Activated T-helper 1 cell treated with Interleukin-2 at 50 U/mL for 16 hours (primary cell): Measurements from ENCODE around the gene XRN2.

Experiments
- DNase-seq: peaks from one replicate; pipeline ENCODE4 v3.0.0-alpha.2; 2020; ENCODE audit warnings: low read depth

The XRN2 gene

DNA sequence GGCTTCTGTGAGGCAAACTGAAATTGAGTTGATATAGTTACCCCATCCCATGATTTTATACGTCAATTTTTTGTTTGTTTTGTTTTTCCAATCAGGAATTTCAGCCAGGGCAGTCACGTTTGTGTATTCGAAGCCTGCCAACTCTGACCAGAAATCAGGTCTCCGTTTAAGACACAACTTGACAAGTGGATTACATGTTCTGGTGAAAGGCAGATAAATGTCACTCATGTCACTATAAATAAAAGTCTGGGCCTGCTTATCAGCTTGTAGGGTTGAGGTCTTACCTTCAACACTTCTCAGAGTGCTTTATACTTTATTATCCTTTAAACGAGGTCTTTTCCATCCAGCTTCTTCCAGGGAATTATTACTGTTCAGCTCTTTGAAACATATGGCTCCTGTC is 8.4 kb upstream of the XRN2 start:
- DNase-seq = no peak

- DNase-seq = no peak
These were observed 1.0 kb upstream of the XRN2 start for GRCh38 chr20:21301940-21302663.

DNA sequence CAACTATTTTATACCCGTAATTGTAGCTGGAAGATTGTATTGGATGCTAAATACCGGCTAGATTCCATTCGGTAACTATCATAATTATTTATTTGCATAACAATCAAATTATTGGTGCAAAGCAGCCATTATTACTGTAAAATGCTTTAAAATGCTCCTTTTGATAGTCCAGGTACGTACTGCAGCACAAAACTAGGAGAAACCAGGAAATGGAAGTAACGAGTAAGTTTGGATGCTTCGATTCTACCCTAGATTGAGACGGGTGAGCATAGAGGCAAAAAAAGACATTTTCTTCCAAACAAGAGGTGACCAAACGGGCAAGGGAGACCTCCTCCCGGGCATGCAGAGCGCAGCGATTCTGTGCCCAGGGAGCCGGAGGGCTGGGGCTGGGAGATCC is 469 bp upstream of the XRN2 start:
- DNase-seq = no peak

DNA sequence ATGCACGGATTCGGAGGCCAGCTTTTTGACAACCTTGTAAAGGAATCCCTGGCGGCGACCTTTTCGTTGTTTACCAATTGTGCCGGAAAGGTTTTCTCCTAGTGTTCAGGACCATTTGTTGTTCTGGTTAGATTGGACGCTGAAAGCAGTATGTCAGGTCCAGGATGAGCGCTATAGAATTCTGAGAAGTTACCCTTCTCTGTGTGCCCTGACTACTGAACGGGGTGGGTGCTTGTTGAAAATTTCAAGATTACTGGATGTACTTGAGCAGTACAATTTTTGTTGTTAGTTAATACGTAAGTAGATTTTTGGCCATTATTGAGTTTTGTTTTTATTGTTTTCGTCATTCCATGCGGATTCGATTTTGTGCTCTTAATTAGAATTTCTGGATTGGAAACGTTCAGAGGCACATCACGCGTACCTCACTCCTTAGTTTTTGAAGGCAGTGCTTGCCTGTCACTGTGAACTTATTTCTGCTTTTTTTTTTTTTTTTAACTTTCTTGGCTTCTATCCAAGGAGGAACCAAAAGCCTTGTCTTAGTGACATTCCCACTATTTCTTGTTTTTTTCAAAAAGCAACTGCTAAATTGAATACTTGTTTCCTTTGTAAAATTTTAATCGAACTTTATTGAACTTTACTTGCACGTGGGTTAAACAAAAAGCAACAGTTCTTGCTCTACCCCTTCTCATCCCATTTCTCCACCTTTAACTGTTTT is 898 bp downstream of the XRN2 start:
- DNase-seq = no peak

DNA sequence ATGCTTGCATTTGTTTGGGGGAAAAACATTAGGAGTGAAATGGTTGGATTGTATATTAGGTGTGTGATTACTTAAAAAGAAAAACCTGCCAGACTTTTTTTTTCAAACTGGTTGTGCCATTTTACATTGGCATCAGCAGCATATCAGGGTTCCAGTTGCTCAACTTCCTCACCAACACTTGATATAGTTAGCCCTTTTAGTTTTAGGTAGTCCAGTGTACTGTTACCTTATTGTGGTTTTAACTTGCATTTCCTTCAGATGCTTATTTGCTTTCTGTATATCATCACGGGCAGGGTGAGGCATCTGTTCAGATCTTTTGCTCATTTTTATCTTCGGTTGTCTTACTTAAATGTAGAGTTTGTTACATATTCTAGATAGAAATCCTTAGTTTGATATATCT is 5.2 kb downstream of the XRN2 start:
- no peak for DNase-seq

- no peak for DNase-seq
These were observed 6.7 kb downstream of the XRN2 start for GRCh38 chr20:21309678-21310467.

DNA sequence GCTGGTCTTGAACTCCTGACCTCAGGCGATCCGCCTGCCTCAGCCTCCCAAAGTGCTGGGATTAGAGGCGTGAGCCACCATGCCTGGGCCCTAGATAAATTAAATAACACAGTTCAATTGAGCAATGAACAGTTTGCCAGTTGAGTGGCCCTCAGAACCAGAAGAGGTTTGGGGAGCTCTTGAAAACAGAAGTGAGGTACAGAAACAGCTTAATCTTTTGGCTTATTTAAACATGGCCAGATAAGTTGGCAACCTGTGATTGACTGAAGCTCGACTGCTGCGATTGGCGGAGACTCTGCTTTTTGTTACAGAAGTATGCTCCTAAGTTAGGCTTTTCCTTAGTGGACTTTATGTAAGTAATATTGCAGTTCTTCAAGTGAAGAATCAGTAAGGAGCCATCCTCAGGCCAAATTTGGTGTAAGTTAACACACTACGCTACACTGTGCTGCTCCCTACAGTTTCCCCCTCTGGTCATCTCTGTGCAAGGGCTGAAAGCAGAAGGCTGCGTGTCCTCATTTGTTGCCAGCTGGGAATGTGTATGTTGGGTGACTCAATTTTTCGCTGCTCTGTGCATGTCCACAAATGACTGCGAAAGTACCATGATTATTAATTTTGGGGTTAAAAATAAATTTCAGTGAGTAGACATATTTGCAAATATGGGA is 9.8 kb downstream of the XRN2 start:
- no peak for DNase-seq

DNA sequence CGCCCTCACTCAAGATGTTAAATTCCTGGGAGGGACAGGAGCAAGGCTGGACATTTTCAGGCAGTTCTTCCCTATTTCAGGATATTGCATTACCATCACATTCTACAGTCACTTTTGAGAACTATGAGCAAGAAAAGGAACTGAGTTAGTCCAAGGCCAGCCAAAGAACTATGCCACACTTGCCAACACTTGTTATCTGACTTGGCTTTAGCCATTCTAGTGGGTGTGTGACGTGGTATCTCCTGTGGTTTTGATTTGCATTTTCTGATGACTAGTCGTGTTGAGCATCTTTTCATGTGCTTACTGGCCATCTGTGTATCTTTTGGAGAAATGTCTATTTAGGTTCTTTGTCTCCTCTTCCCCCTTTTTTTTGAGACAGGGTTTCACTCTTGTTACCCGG is 12.0 kb downstream of the XRN2 start:
- no peak for DNase-seq

DNA sequence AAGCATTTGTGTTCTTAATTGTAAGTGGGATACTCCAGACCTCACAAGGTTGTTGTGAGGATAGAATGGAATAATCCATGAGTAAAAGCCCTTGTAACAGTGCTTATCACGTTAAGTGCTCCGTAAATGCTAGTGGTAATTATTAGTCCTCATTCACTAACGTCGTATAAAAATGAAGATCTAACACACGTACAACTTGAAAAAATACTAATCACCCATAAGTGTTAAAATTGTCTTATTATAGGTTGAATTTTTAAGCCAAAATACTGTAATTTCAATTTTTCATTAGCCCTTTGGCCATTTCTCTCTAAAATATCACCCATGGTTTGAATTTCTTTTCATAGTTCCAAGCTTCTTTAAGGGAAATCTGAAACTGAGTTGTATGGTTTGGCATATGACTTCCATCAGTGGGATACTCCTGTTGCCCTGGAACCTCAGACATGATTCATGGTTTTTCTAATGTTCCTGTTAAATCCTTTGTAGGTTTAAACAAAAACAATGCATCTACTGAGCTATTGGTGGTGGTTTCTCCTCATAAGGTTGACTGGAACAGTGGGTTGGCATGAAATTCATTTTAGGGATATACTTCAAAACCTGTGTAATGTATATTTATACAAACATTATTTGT is 19.1 kb downstream of the XRN2 start:
- no peak for DNase-seq

DNA sequence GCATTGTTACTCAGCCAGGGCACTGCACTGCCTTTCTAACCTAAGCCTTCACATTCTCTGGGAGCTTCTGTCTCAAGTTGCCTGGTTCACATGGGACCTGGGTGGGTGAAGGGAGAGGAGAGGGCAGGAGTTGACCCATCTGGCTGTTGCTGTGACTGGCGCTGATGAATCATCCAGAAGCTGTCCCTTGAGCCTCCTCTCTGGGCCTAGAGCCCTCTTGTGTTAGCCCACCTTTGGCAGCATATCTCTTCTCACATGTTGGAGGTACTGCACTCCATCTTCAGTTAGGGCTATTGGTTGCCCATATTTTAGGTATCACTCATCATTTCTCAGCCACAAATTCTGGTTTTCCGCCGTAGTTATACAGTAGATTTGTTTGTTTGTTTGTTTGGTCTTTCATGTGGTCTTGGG is 19.8 kb downstream of the XRN2 start:
- DNase-seq = no peak

DNA sequence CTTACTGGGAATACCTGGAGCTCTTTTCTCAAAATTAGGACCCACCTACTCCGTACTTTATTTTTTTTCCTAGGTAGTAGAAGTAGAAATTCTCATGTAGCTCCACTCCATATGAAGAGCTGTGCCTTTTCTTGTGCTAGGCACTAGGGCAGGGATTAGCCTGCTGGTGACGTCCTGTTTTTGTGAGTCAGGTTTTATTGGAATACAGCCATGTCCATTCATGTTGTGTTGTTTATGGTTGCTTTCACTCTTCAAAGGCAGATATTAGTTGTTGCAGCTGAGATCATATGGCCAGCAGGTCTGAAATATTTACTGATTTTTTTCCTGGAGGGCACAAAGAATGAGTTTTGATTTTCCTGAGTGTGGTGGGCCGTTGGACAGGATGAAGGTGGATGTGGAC is 20.5 kb downstream of the XRN2 start:
- DNase-seq = no peak

GRCh38 chr20:21324126-21324525 is 21.0 kb downstream of the XRN2 start:
- no peak for DNase-seq

- no peak for DNase-seq
These were observed 22.2 kb downstream of the XRN2 start for GRCh38 chr20:21325296-21325695.

GRCh38 chr20:21326700-21327099 is 23.6 kb downstream of the XRN2 start:
- no peak for DNase-seq

DNA sequence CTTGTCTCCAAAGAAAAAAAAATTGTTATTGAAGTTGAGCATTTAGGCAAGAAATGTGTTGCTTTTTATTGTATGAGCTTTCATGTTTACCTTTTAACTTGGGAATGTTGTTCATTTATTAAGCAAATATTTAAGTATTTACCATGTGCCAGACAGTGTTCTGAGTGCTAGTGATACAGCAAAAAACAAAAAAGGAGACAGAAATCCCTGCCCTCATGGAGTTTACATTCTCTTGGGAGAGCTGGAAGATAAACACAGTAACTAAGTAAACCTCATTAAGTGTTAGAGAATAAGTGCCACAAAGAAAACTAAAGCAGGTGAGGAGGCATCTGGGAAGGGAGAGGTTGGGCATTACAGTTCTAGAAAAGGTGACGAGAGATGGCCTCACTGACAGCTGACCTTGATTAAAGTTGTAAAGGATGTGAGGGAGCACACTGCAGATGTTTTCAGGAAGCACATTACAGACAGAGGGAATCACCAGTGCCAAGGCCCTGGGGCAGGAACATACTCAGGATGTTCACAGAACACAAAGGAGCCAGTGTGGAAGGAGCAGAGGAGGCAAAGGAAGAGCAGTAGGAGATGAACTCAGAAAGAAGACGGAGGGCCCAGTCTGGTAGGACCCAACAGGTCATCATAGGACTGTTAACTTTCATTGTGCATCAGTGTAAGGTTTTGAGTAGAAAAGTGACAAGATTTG is 33.5 kb downstream of the XRN2 start:
- no peak for DNase-seq

DNA sequence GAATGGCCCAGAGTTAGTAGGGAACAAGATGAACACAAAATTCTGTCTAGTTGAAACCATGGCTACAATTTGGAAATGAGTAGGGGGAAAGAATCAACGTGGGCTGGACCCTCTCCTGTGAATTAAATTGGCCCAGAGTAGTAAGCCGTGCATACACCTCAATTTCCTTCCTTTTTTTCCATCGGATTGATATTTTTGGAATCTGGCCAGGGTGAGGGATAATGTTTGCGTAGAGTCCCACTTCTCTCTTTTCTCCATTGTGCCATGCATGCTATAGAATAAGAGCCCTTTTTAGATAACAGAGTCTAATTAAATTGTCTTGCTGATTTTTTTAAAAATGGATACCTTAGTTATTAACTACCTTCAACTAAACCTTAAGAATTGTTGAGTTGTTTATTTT is 35.2 kb downstream of the XRN2 start:
- DNase-seq = no peak

DNA sequence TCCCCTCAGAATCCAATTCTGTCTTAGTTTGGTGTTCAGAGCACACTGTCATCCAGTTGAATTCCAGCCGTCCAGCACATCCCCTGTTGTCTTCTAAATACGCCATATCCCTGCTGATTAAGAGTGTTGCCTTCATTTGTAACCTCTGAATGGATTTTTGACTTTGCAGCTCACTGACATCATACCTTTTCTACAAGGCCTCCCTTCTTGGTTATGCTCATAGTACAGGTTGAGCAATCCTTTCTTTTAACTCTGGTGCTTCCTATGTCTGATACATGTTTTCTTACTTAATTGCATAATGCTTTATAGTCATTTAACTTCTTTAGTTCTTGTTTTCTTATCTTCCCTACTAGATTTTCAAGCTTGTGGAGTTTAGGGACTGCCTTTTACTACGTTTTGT is 36.4 kb downstream of the XRN2 start:
- no peak for DNase-seq

- no peak for DNase-seq
These were observed 38.0 kb downstream of the XRN2 start for GRCh38 chr20:21340991-21341697.

DNA sequence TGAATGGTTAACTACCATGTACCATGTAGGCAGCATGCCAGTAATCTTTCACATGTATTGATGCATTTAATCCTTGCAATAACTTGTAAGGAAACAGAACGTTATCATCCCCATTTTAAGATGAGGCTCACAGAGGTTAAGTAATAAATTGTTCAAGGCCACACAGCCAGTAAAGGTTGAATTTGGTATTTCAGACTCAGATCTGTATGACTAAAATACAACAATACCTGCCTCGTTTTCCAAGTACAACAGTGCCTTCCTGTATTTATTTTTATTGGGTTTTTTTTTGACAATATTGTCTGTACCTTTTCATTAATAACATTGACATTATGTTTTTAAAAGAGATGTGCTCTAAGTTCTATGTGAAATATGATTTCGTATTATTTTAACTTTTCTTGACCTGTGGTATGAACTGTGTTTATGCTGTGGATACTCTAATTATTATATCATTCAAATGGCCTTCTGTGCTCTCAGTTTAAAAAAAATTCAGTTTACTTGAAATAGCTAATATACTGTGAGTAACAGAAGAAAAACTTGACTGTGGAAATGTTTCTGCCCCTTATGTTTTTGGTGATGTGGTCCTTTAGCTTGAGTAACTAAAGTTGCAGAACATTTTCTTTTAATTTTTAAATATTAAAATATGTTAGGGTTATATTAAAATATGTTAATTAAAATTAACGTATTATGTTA is 39.7 kb downstream of the XRN2 start:
- DNase-seq = no peak

DNA sequence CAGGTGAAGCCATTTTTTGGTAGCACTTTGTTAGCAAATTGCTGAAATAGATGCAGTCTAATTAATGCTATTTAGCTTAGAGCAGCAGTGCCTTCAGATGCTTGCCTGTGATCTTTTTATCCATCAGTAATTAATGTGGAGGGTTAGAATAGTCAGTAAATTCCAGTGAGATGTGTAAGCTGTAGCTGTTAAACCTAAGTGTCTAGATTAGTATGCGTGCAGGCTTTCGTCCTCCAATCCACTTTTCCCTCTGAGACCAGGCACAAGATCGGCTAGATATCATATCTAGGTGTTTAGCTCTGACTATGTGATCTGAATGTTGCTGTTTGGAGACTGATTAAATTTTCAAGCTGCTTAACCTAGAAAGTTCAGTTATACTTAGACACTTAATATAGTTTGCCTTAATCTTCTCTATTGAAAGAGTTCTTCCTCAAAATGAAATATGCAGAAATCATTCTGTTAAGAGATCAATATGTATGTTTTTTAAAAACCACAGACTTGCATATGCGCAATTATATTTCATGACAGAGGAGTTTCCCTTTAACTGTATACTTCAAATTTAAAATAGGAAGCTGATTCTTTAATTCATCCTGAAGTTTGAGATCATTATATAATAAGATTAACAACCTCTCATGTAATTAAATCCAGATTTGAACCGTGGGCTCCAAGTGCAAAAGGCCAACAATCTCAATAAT is 41.2 kb downstream of the XRN2 start:
- DNase-seq = no peak
